ENCODE results near the gene AK9. TPM values are rescaled to one million over a fixed set of nuclear protein-coding genes. Genes with fewer than 3 reads are reported as not detected.

Gene AK9
- total and polyA plus RNA-seq, 2 of the 8 experiments (the other 6 are each of a cell fraction or from before 2014, with no cell fraction given) = 1.8 to 2.2 TPM

DNA sequence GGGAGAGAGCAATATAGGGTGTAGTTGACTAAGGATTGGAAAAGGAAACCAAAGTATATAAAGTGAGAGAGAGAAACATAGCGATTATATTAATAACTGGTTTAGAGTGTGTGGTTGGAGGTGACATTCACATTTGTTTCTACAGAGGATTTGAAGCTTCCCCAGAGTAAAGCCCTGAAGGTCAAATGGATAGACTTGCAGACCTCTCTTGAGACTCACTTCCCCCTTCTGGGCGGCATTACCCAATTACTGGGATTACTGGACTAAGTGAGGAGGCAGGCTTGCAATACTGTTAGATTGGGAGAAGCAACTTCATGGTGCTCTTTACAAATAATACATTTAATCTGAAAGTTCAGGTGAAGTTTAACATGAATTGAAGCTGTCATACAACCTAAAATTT, 10.8 kb upstream of the AK9 start:
- no peak overlapping the region for H3K9ac ChIP-seq (replicated peaks in 1 of 4; ENCODE audit: extremely low read depth in 1 of 4, low read depth in 3 of 4, low read length in 3 of 4)
- ChIA-PET POLR2A (ENCODE audit: partially characterized antibody) (no interaction called here), CTCF (ENCODE audit: partially characterized antibody) (interaction anchor here (0.7 to 7.8 kb wide), 15 partner anchors 9 to 360 kb away, joined by 3 to 129 read pairs (median 5); partner anchors contain the start of genes AK9 and FIG4)
- no peak overlapping the region for H4K5ac ChIP-seq (ENCODE audit: insufficient read length, low read depth, low read length)
- H3K36me3 ChIP-seq (ENCODE audit: control insufficient read depth in 2 of 4, insufficient read depth in 4 of 4, low read length in 3 of 4) = no peaks in the 10 kb centered on the region
- H4K8ac ChIP-seq (ENCODE audit: extremely low read depth, insufficient read depth, low read length) = no peak overlapping the region
- no peak overlapping the region for H2BK5ac ChIP-seq (ENCODE audit: low read depth, low read length)
- WGBS, 2 experiments (ENCODE audit: extremely low coverage in 1 of 2, insufficient coverage in 1 of 2, insufficient read length in 1 of 2, insufficient replicate concordance in 2 of 2, low coverage in 1 of 2, low lambda C conversion rate in 2 of 2, missing lambda C conversion rate in 1 of 2) = 82% methylated on average over 2 of the region's 2 CpGs; no CpG with 5 or more reads in 1 of the 2 experiments
- no peak overlapping the region for H3K23ac ChIP-seq (ENCODE audit: insufficient read length)
- H3K27me3 ChIP-seq (replicated peaks in 1 of 4; ENCODE audit: control insufficient read depth in 3 of 4, extremely low read depth in 1 of 4, insufficient read depth in 3 of 4, low read length in 3 of 4) = no peaks in the 10 kb centered on the region
- no peak overlapping the region for H2BK20ac ChIP-seq (ENCODE audit: low read length)
- H2BK120ac ChIP-seq (replicated peaks; ENCODE audit: low read depth, low read length) = no peak overlapping the region
- H3K56ac ChIP-seq (replicated peaks; ENCODE audit: insufficient read length, low read depth, low read length) = no peak overlapping the region
- H2AK5ac ChIP-seq (ENCODE audit: low read depth, low read length) = no peak overlapping the region
- no peak for DNase-seq (ENCODE audit: low read depth in 1 of 2, low spot score in 2 of 2)
- H2BK15ac ChIP-seq (ENCODE audit: low read length) = no peak overlapping the region
- H3K79me1 ChIP-seq (ENCODE audit: low read depth, low read length) = 0 out of 2 replicates have a peak, but pooled peaks cover 4% of the 10 kb centered on the region
- H3K4me2 ChIP-seq (ENCODE audit: insufficient read depth in 1 of 2, low read depth in 2 of 2, low read length in 2 of 2) = no peak overlapping the region
- H3K79me2 ChIP-seq (ENCODE audit: control insufficient read depth in 1 of 2, insufficient read depth in 2 of 2, low read length in 2 of 2) = 0 out of 4 replicates have a peak, but pooled peaks cover 0 to 3% of the 10 kb centered on the region in 2 experiments
- H4K20me1 ChIP-seq (replicated peaks in 1 of 2; ENCODE audit: control insufficient read depth in 1 of 2, insufficient read depth in 2 of 2, low read length in 2 of 2) = no peaks in the 10 kb centered on the region
- H3K27ac ChIP-seq (ENCODE audit: low read depth, low read length) = no peak overlapping the region
- no peaks in the 10 kb centered on the region for H3K9me3 ChIP-seq (ENCODE audit: insufficient read depth in 2 of 2, low read depth in 1 of 2, low read length in 1 of 2)
- no peaks in the 10 kb centered on the region for H3K23me2 ChIP-seq (ENCODE audit: low read depth, low read length)
- no peak overlapping the region for H3K4me3 ChIP-seq (ENCODE audit: extremely low read depth in 1 of 4, insufficient read depth in 2 of 4, low read depth in 3 of 4, low read length in 4 of 4)
- H3K4me1 ChIP-seq (replicated peaks in 1 of 4; ENCODE audit: control insufficient read depth in 3 of 4, insufficient read depth in 4 of 4, low read length in 3 of 4) = peaks cover 0 to 5% (median 3%) of the 10 kb centered on the region in 4 experiments; a peak in 5 of 7 replicates
- H2AFZ ChIP-seq (ENCODE audit: low read length) = no peak overlapping the region
- H3K4ac ChIP-seq (replicated peaks; ENCODE audit: insufficient read length, low read depth, low read length) = no peak overlapping the region
- H2BK12ac ChIP-seq (ENCODE audit: low read depth, low read length) = no peak overlapping the region
- TF ChIP-seq BRCA1 (IDR thresholded peaks at IDR 0.05; ENCODE audit: low read depth, low read length) = no peak
- no peak for TF ChIP-seq SIRT6 (IDR thresholded peaks at IDR 0.05; ENCODE audit: low read length)
- TF ChIP-seq FOSL1 (IDR thresholded peaks at IDR 0.05; ENCODE audit: insufficient read depth, low read depth, low read length) = no peak
- TF ChIP-seq SP2 (IDR thresholded peaks at IDR 0.05; ENCODE audit: low read length) = no peak
- TF ChIP-seq, protein P1, sequence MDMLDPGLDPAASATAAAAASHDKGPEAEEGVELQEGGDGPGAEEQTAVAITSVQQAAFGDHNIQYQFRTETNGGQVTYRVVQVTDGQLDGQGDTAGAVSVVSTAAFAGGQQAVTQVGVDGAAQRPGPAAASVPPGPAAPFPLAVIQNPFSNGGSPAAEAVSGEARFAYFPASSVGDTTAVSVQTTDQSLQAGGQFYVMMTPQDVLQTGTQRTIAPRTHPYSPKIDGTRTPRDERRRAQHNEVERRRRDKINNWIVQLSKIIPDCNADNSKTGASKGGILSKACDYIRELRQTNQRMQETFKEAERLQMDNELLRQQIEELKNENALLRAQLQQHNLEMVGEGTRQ (IDR thresholded peaks at IDR 0.05; ENCODE audit: low read length) = no peak
- TF ChIP-seq TBP (IDR thresholded peaks at IDR 0.05; ENCODE audit: low read depth, low read length) = no peak
- TF ChIP-seq CHD2 (IDR thresholded peaks at IDR 0.05; ENCODE audit: low read length) = no peak
- no peak for TF ChIP-seq PHF8 (conservative IDR thresholded peaks at IDR 0.05; ENCODE audit: low read depth, low read length)
- no peak for TF ChIP-seq CHD1 (IDR thresholded peaks at IDR 0.05; ENCODE audit: low read depth, low read length)
- no peak for TF ChIP-seq POLR2AphosphoS5 (IDR thresholded peaks at IDR 0.05; ENCODE audit: low read depth, low read length)
- TF ChIP-seq TEAD4 (IDR thresholded peaks at IDR 0.05; ENCODE audit: low read depth, low read length) = no peak
- no peak for TF ChIP-seq SAP30 (IDR thresholded peaks at IDR 0.05; ENCODE audit: insufficient read depth, insufficient replicate concordance, low read length)
- TF ChIP-seq ASH2L (IDR thresholded peaks at IDR 0.05; ENCODE audit: low read length) = no peak
- H3K18ac ChIP-seq (ENCODE audit: extremely low read depth, low read length) = no peak overlapping the region
- no peak for FAIRE-seq
- H4K91ac ChIP-seq (replicated peaks; ENCODE audit: insufficient read length, low read length) = no peak overlapping the region
- H3K14ac ChIP-seq (ENCODE audit: insufficient read length) = no peak overlapping the region
